Ovary (tissue), 3 donors: ENCODE data around the gene RASA2.

Source experiments
- CTCF ChIP-seq, 3 donors: fragments of 450-650 bp in 2 of 3; fragments of 200-600 bp in 1 of 3; IDR thresholded peaks; one replicate each; pipeline versions ENCODE4 v1.5.1 to v1.8.0; 2016 to 2022; ENCODE audit warnings: antibody characterized with exemption in 3 of 3, mild to moderate bottlenecking in 1 of 3
- EP300 ChIP-seq: sonication (generic); formaldehyde crosslinking; IDR thresholded peaks from one replicate; pipeline ENCODE4 v1.6.1; 2017; ENCODE audit warnings: antibody characterized with exemption
- POLR2A ChIP-seq: fragments of 450-650 bp; IDR thresholded peaks from one replicate; pipeline ENCODE4 v1.6.1; 2017; ENCODE audit warnings: antibody characterized with exemption, mild to moderate bottlenecking, moderate library complexity
- donor health status: DM: no; HTN: no; CAD: no.

DNA sequence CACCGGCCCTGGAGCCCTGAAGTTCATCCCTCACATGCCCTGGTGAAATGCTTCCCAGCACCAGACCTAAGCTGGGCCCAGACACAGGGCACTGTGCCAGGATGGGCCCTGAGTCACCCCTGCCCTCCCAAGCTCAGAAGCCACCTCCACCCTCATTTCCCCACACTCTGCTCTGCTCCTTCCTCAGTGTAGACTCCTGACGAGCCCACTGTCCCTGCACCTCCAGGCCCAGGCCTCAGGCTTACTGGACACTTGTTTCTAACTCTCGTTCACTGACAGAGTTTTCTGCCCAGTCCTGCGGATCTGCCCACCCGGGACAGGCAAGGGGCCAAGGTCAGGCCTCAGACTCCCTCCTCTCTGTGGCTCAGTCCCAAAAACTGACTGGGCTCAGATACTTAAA, 138.7 kb downstream of the RASA2 start:
- TF ChIP-seq POLR2A (no peak), CTCF (IDR thresholded peaks at IDR 0.05) (no peak), EP300 (no peak)
